WTC11 (cell line): Measurements from ENCODE around the gene GLUD1. TPM values are rescaled to one million over a fixed set of nuclear protein-coding genes. Genes with fewer than 3 reads are reported as not detected.
A peak's percentile ranks its signal among the peaks of the same experiment; 100 is the strongest.

Experiments
- ARID4B ChIP-seq: sonication (generic); formaldehyde crosslinking; IDR thresholded peaks from 2 replicates; pipeline ENCODE4 v1.8.0; 2023; ENCODE audit warnings: missing genetic modification reagents, mild to moderate bottlenecking, borderline replicate concordance
- CBFB ChIP-seq: sonication (generic); formaldehyde crosslinking; IDR thresholded peaks from 2 replicates; pipeline ENCODE4 v1.8.1; 2022; ENCODE audit warnings: mild to moderate bottlenecking, low read depth, missing genetic modification reagents
- CDX4 ChIP-seq: fragments of 250-450 bp; sonication (Bioruptor Pico); IDR thresholded peaks from 2 replicates; pipeline ENCODE4 v1.9.0; 2021; ENCODE audit warnings: moderate library complexity, mild to moderate bottlenecking, inconsistent platforms, borderline replicate concordance
- GRHL2 ChIP-seq: fragments of 250-450 bp; sonication (Bioruptor Pico); IDR thresholded peaks from 2 replicates; pipeline ENCODE4 v1.8.0; 2022; ENCODE audit warnings: mild to moderate bottlenecking, moderate library complexity; ENCODE audit not compliant: insufficient replicate concordance, severe bottlenecking
- HMGA2 ChIP-seq: fragments of 250-450 bp; sonication (Bioruptor Pico); IDR thresholded peaks from 2 replicates; pipeline ENCODE4 v1.4.0; 2021; ENCODE audit warnings: mild to moderate bottlenecking, moderate library complexity
- IRF2 ChIP-seq: sonication (generic); formaldehyde crosslinking; IDR thresholded peaks from 2 replicates; pipeline ENCODE4 v1.8.0; 2022; ENCODE audit warnings: low read depth, missing genetic modification reagents, borderline replicate concordance
- JAZF1 ChIP-seq: fragments of 250-450 bp; sonication (Bioruptor Pico); IDR thresholded peaks from 2 replicates; pipeline ENCODE4 v1.9.0; 2021; ENCODE audit warnings: moderate library complexity, mild to moderate bottlenecking, inconsistent platforms
- JUN ChIP-seq: sonication (generic); formaldehyde crosslinking; IDR thresholded peaks from 2 replicates; pipeline ENCODE4 v1.8.0; 2023; ENCODE audit warnings: mild to moderate bottlenecking, missing genetic modification reagents
- NFE2L1 ChIP-seq: sonication (generic); formaldehyde crosslinking; IDR thresholded peaks from 2 replicates; pipeline ENCODE4 v1.8.1; 2023; ENCODE audit warnings: missing genetic modification reagents
- PRDM15 ChIP-seq: sonication (generic); formaldehyde crosslinking; IDR thresholded peaks from 2 replicates; pipeline ENCODE4 v1.8.0; 2022; ENCODE audit warnings: missing genetic modification reagents
- SMAD3 ChIP-seq: sonication (generic); formaldehyde crosslinking; IDR thresholded peaks from 2 replicates; pipeline ENCODE4 v1.8.0; 2022; ENCODE audit warnings: missing genetic modification reagents, mild to moderate bottlenecking, borderline replicate concordance
- STAT6 ChIP-seq: sonication (generic); formaldehyde crosslinking; conservative IDR thresholded peaks from 2 replicates; pipeline ENCODE4 v1.8.1; 2023; ENCODE audit warnings: mild to moderate bottlenecking, low read depth, missing genetic modification reagents, moderate library complexity
- TEAD1 ChIP-seq: sonication (generic); formaldehyde crosslinking; IDR thresholded peaks from 2 replicates; pipeline ENCODE4 v1.8.0; 2022; ENCODE audit warnings: mild to moderate bottlenecking, missing genetic modification reagents
- USF1 ChIP-seq: sonication (generic); formaldehyde crosslinking; IDR thresholded peaks from 2 replicates; pipeline ENCODE4 v1.8.0; 2022; ENCODE audit warnings: mild to moderate bottlenecking, missing genetic modification reagents
- ZNF219 ChIP-seq: sonication (generic); formaldehyde crosslinking; IDR thresholded peaks from 2 replicates; pipeline ENCODE4 v1.8.0; 2023; ENCODE audit warnings: missing genetic modification reagents, mild to moderate bottlenecking, borderline replicate concordance
- ZNF281 ChIP-seq: sonication (generic); formaldehyde crosslinking; IDR thresholded peaks from 2 replicates; pipeline ENCODE4 v1.8.0; 2023; ENCODE audit warnings: mild to moderate bottlenecking, missing genetic modification reagents
- ZNF423 ChIP-seq: fragments of 250-450 bp; sonication (Bioruptor Pico); IDR thresholded peaks from 2 replicates; pipeline ENCODE4 v2.1.2; 2022; ENCODE audit warnings: mild to moderate bottlenecking, moderate library complexity
- ZNF425 ChIP-seq: fragments of 250-450 bp; sonication (Bioruptor Pico); conservative IDR thresholded peaks from 2 replicates; pipeline ENCODE4 v1.9.0; 2021; ENCODE audit warnings: mild to moderate bottlenecking
- total RNA-seq: library from RNA; stranded (reverse); gene quantifications from 3 replicates; pipeline ENCODE4 v1.2.3, GENCODE V29; 2021

Gene GLUD1
- total RNA-seq, 1 experiment from 2014 or later = 98.2 TPM

- peak; percentile 39; the same call in 1 of the 2 replicates for TF ChIP-seq CDX4
- TF ChIP-seq ZNF281 = 0 out of 2 replicates have a peak, but pooled peaks have one; percentile 54
- peak; percentile 75; the same call in 1 of the 2 replicates for TF ChIP-seq STAT6 (CRISPR knock-in tag)
- 0 out of 2 replicates have a peak, but pooled peaks have one; percentile 35 for TF ChIP-seq TEAD1 (CRISPR knock-in tag)
- no peak for TF ChIP-seq GRHL2
- TF ChIP-seq PRDM15 (CRISPR knock-in tag) = peak; percentile 77
- TF ChIP-seq ARID4B (CRISPR knock-in tag) = no peak
- TF ChIP-seq JAZF1 (CRISPR knock-in tag) = no peak
- TF ChIP-seq CBFB (CRISPR knock-in tag) = no peak
- no peak for TF ChIP-seq JUN (CRISPR knock-in tag)
- TF ChIP-seq ZNF423 (CRISPR knock-in tag) = peak; percentile 42; the same call in 1 of the 2 replicates
- peak; percentile 77 for TF ChIP-seq SMAD3 (CRISPR knock-in tag)
- TF ChIP-seq ZNF425 (CRISPR knock-in tag) = 0 out of 2 replicates have a peak, but pooled peaks have one; percentile 22
- TF ChIP-seq HMGA2 (CRISPR knock-in tag) = no peak
- peak; percentile 58 for TF ChIP-seq USF1 (CRISPR knock-in tag)
- 0 out of 2 replicates have a peak, but pooled peaks have one; percentile 18 for TF ChIP-seq ZNF219 (CRISPR knock-in tag)
- no peak for TF ChIP-seq NFE2L1 (CRISPR knock-in tag)
- TF ChIP-seq IRF2 (CRISPR knock-in tag) = no peak
Observed at GRCh38 chr10:87095236-87095945, 748 bp upstream of the GLUD1 start (continued).
